Activated T-cell treated with anti-CD3 and anti-CD28 coated beads for 24 hours (primary cell): ENCODE results near the gene CCBE1.
"Not testable (repeated sequence)": the region's sequence is repeated elsewhere in the genome, so short reads cannot be mapped to it uniquely, and the experiment has no call there.

Experiments
- DNase-seq: peaks from one replicate; pipeline ENCODE4 v3.0.0-alpha.2; 2020; ENCODE audit warnings: low read depth

The CCBE1 gene

DNA sequence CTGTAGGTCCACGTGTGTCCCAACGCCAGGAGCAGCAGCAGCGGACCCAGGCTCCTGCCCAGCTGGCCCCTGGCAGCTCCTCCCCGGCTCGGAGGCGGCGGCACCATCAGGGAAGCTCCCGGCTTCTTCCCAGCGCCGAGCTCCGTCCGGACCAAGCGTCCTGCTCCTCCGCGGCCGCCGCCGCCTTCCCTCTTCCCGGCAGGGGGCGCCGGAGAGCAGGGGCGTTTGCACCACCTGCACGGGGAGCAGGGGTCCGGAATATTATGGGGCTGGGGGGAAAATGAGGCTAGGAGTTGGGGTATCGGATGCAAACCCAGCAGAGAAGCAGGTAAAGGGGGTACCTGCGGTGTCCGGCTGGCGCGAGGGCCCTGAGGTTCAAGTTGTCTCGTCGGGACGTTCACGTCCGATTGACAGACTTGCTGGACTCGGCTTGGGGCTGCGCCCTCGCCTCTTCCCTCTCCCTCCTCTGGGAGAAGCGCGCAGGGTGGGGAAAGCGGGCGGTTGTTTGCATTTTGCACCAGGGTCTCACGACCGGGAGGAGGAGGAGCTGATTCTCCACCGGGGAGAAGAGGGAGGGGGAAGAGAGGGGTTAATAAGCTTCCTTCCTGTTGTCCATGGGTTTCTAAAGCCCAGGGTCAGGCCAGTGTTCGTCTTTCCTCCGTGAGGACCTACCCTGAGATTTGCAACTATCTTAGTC, at the start of gene CCBE1:
TSS of gene CCBE1 (minus strand) at position 188 of the 697 bp plus-strand sequence.
- DNase-seq: peak; percentile 1

DNA sequence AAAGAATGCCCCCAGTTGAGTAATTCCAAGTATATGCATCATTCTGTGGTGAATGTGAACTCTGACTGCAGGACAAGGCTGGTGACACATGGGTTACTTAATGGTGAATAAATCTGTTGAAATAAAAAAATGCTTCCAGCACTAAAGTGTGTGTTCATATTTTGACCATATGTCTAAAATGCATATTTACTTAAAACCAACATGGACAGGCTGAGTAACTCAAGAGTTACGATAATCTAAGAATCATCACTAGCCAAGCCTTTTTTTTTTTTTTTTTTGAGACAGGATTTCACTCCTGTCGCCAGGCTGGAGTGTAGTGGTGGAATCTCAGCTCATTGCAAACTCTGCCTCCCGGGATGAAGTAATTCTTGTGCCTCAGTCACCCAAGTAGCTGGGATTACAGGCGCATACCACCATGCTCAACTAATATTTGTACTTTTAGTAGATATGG, 47.1 kb upstream of the CCBE1 start:
- DNase-seq: no peak

- DNase-seq: no peak
Observed at GRCh38 chr18:59743566-59743965, 46.3 kb upstream of the CCBE1 start.

DNA sequence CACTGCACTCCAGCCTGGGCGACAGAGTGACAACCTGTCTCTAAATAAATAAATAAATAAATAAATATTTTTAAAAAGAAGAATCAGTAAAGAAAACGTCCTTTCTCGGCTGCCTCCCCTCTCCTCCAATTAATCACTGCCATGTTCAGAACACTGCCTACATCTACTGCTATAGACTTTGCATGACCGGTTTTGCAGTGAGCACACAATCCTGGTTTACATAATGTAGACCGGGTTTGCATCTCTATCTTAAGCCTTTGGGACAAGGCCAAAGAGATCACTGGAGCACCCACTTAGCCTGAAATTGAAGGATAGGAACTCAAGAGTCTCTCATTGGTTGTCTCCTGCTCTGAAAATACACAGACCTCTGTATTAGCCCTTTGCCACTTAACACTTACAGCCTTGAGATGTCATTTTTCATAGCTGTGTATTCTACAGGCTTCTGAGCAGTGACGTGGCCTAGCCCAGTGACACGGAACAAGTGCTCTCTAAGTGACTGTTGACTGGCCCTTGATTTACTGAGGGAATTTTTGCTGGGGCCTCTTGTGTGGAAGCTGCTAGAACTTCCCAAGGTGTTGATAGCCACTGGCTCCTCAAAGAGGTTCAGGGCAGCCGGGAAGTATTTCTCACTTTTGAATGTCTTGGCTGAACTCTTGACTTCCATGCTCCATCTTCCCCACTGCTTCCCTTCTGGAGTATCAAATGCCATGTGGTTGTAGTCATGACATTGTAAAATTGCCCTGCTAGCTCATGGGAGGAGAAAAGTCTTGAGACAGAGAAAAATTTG, 45.3 kb upstream of the CCBE1 start:
- DNase-seq: no peak

DNA sequence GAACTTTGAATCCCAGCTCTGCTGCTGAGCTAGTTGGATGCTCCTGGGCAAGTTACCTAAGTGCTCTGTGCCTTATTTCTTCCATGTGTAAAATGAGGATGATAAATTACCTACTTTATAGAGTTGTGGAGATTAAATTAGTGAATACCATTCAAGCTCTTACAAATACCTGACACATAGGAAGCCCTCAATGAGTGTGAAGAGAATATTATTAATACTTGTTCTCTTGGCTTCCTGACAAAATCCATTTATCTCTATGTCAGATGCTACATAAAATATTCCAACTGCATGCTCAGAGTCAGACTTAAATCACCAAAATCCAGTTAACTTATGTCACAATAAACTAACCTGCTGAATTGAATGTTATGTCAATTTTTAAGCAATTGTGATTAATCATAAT, 42.9 kb upstream of the CCBE1 start:
- no peak for DNase-seq

DNA sequence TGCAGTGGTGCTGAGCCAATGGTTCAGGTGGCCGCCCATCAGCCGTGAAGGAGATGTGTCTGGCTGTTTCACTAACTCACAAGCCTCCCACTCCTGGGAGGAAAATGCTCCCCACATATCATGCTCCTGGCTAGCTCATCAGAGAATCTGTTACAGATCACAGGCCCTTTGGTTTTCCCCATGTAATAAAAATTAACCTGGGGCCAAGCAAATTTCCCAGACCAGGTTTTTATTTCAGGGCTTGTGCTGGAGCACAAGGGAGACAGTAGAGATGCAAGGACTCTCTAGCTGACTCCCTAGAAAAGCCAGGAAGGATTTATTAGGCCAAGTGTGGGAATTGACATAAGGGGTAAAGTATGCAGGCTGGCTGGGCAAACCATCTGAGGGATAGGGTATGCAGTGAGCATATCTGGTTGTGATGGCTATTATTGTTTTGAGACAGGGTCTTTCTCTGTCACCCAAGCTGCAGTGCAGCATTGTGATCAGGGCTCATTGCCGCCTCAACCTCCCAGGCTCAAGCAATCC, 40.6 kb upstream of the CCBE1 start:
- DNase-seq: no peak

DNA sequence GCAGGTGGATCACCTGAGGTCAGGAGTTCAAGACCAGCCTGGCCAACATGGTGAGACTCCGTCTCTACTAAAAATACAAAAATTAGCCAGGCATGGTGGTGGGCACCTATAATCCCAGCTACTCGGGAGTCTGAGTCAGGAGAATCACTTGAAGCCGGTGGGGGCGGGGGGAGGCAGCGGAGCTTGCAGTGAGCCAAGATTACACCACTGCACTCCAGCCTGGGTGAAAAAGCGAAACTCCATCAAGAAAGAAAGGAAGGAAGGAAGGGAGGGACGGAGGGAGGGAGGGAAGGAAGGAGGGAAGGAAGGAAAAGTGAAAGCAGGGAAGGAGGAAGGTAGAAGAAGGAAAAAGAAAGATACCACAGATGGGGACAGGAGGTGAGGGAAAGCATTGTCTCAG, 40.1 kb upstream of the CCBE1 start:
- DNase-seq: not testable (repeated sequence)

DNA sequence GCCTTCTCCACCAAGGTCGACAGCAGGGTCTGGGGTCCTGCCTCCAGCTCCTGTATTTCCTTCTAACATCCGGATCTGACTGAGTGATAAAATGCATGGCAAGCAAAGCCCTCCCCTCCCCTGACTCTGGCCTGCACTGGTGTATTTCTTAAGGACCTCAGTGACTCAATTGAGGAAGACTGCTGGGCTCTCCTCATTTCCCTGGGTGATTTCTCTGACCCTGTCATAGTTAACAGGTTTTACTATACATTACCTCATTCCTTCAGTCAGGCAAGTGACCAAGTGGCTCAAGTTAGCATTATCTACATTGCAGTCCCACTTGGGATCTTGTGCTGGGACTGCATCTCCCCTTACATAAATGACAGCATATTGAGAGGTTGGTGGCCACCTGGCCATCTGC, 38.8 kb upstream of the CCBE1 start:
- DNase-seq: no peak

GRCh38 chr18:59735269-59735860, 38.1 kb upstream of the CCBE1 start:
- DNase-seq: no peak

DNA sequence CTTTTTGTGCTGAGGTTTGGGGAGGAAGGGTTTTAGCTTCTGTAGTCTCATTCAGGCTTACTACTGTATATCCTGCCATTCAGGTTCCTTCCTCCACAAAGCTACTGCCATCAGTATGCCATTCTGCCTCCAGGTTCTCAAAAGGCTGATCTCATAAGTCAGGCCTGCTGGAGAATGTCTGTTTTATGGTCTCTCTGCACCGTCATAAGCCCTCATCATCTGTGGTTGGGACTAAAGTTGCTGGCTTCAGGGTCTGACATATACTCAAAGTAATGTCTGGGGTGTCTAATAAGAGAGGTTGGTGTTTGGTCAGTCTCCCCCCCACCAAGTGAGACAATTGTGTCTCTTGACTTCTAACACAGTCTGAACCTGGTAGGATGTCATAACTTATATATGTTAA, 36.2 kb upstream of the CCBE1 start:
- DNase-seq: no peak

DNA sequence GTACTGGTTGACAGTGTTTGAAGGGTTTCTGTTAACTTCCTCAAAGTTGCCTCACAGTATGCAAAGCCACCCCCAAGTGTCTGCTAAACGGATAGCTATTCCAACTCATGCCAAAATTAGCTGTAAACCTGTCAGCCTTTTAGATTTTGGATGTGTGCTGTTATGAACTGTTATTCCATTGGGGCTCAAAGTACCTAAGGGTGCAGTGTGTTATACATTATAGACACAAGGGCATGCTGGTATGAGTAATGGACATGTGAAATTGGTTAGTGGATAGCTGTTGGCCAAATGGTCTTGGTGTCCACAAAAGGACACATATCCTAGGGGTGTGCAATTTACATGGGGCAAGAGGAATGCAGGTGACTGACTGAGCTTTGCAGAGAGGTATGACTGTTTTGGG, 33.7 kb upstream of the CCBE1 start:
- no peak for DNase-seq

- no peak for DNase-seq
Observed at GRCh38 chr18:59729781-59730180, 32.6 kb upstream of the CCBE1 start.

- DNase-seq: no peak
Observed at GRCh38 chr18:59728816-59729215, 31.6 kb upstream of the CCBE1 start.

- no peak for DNase-seq
Observed at GRCh38 chr18:59725142-59725541, 27.9 kb upstream of the CCBE1 start.

- DNase-seq: no peak
Observed at GRCh38 chr18:59724103-59724502, 26.9 kb upstream of the CCBE1 start.

DNA sequence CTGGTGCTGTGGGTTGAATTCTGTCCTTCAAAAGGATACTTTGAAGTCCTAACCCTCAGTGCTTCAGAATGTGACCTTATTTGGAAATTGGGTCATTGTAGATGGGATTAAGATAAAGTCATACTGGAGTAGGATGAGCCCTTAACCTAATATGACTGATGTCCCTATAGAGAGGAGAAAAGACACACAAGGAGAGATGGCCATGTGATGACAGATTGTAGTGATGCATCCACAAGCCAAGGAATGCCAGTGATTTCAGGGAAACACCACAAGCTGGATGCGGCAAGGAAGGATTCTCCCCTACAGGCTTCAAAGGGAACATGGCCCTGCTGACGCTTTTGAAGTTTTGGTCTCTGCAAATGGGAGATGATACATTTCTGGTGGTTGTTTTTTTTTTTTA, 24.7 kb upstream of the CCBE1 start:
- no peak for DNase-seq

GRCh38 chr18:59721211-59721610, 24.0 kb upstream of the CCBE1 start:
- DNase-seq: no peak

GRCh38 chr18:59719544-59720181, 22.4 kb upstream of the CCBE1 start:
- DNase-seq: no peak

GRCh38 chr18:59718464-59719157, 21.4 kb upstream of the CCBE1 start:
- no peak for DNase-seq

DNA sequence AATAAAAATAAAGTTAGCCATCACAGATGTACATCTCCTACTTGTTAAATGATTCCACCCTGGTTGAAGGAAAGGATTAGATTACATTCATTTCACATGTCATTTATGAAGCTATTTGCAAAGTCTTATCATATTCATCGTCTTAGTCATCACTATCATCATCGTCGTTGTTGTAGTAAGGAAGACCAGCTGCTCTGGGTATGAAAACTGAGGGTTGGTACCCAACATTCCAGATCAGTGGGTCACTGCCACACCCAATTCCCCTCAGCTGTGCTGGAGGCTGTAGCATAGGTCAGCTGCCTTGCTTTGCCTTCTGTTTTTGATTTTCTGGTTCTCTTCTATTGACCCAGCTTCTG, 20.9 kb upstream of the CCBE1 start:
- no peak for DNase-seq

DNA sequence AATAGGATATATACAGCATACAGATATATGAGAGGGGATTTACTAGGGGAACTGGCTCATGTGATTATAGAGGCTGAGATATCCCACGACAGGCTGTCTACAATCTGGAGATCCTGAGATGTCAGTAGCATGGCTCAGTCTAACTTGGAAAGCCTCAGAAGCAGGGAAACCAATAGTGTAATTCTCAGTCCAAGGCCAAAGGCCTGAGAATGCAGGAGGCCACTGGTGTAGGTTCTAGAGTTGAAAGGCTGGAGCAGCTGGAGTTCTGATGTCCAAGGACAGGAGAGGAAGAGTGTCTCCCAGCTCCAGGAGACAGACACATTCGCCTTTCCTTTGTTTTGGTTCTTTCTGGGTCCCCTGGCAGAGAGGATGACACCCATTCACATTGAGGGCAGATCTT, 20.1 kb upstream of the CCBE1 start:
- DNase-seq: no peak

DNA sequence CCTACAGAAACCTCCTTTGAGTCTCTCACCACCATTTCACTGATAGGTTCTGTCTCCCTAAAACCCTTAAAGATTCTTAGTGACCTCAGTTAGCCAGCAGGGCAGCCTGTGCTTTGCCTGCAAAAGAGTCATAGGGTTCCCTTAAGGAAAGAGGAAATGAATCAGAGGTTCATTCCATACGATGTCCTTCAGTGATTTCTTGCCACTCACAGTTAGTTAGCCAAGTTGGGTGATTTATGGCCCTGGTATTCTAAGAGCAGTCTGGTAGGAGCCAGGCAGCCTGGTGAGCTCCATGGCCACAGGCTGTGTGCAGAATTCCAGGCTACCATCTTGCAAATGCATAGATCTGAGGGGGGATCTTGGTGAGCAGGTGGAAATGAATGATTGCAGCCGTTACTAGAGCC, 18.7 kb upstream of the CCBE1 start:
- DNase-seq: no peak
